SKM-1 treated with dmso at 0.1 percent for 144 hours (cell line): Measurements from ENCODE around the gene ENTPD1.
A peak's percentile ranks its signal among the peaks of the same experiment; 100 is the strongest.
"Not testable (repeated sequence)": the region's sequence is repeated elsewhere in the genome, so short reads cannot be mapped to it uniquely, and the experiment has no call there.

Experiments used
- DNase-seq: peaks from one replicate; lab custom pipeline; 2025; ENCODE audit not compliant: unreplicated experiment; lab: John Stamatoyannopoulos, UW

ENTPD1 gene

DNA sequence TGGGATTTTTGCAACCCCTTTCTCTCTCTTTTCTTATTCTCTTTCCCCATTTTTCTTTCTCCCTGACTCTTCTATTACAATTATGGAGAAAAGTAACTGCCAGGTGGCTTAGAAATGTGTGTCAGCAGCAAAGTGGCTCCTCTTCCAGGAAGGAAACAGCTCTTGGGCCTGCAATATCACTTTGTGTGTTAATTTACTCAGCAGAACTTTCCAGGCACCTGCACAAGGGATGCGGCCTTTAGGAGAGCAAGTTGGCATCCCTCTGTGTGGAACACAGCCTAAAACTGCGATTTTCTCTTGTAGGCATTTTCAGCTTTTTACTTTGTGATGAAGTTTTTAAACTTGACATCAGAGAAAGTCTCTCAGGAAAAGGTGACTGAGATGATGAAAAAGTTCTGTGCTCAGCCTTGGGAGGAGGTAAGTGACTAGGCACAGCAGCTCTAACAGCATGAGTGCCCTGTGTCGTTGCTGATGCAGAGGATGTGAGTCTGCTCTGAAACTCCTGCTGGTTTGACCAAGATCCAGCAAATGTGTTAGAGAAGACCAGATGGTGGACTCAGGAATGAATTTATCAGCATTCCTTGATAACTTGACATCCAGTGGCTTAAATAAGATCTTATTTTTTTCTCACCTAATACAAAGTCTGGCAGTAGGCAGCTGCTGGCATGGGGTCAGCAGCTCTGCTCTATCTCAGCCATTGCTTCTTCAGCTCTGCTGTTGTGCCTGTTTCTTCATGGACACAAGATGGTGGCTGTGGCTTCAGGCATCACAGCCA is 104.4 kb downstream of the ENTPD1 start:
- DNase-seq, result no peak

DNA sequence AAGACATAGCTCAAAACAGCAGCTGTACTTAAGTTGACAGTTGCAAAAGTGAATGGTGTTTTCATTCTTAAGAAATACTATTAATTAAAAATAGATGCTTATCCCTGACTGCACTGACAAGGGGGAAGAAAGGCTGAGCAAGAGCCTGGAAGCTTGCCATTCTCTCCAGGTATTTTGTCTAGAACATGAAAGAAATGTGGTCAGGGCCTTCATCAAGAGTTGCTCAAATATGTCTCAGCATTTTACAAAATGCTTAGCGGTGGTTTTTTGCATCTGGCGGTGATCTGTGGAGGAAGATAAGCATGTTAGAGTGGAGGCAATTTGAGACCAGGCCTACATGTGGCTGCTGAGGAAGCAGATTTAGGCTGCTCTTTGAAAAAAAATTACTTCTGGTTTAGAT is 105.4 kb downstream of the ENTPD1 start:
- no peak for DNase-seq

DNA sequence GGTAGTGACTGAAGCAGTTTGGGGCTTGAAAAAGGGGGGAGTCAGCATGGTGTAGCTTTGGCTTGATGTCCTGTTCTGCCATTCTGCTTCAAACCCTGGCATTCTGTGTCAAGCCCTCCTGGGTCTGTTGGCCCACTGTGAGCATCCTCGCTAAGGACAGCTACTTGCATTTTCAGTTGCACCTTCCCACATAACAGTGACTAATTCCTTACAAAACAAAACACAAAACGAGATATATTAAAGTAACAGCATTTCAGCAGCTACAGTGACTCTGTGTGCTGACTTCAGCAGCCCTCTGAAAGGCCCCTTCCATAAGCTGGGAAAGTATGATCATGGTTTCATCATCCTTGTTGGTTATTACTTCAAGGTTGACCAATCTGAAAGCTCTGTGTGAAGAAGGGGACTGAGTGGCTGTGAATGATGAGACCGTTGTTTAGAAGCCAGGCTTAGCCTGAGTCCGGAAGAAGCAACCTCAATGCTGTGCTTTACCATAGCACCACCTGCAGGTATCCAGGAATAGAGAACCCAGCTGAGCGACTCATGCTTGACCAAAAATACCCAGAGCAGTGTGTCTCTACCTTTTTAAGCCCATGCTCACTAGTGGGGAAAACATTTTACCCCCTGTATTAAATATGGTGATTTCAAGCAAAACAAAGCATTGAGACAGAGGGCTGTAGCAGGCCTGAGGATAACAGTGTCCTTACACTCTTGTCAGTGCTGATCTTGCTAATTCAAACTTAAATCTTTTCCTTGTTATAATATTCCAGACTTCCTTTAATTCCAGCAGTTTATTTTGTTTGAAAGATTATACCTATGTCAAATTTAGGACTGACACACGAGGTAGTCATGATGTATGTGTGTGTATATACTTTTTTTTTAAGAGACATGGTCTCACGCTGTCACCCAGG is 109.2 kb downstream of the ENTPD1 start:
- peak; percentile 64 for DNase-seq

DNA sequence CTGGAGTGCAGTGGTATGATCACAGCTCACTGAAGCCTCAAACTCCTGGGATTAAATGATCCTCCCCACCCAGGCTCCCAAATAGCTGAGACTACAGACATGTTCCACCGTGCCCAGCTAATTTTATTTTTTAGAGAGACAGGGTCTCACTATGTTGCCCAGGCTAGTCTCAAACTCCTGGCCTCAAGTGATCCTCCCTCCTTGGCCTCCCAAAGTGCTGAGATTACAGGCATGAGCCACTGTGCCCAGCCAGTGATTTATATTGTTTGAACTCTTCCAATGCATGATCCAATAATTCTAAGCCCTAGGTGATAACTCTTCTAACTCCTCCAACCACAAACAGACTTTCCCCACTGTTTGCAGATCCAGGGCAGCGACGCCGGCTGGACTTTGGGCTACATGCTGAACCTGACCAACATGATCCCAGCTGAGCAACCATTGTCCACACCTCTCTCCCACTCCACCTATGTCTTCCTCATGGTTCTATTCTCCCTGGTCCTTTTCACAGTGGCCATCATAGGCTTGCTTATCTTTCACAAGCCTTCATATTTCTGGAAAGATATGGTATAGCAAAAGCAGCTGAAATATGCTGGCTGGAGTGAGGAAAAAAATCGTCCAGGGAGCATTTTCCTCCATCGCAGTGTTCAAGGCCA is 110.0 kb downstream of the ENTPD1 start:
- no peak for DNase-seq

DNA sequence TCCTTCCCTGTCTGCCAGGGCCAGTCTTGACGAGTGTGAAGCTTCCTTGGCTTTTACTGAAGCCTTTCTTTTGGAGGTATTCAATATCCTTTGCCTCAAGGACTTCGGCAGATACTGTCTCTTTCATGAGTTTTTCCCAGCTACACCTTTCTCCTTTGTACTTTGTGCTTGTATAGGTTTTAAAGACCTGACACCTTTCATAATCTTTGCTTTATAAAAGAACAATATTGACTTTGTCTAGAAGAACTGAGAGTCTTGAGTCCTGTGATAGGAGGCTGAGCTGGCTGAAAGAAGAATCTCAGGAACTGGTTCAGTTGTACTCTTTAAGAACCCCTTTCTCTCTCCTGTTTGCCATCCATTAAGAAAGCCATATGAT is 110.5 kb downstream of the ENTPD1 start:
- no peak for DNase-seq

DNA sequence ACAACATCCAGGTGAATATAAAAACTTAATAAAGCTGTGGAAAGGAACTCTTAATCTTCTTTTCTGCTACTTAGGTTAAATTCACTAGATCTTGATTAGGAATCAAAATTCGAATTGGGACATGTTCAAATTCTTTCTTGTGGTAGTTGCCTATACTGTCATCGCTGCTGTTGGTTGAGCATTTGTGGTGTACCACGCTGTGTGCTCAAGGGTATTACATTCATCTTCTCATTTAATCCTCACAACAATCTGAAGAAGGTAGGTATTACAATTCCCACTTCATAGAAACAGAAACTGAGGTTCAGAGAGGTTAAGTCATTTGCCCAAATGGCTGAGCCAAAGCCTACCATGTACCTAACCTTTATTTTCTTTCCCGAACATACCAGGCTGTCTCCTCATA is 111.9 kb downstream of the ENTPD1 start:
- no peak for DNase-seq

DNA sequence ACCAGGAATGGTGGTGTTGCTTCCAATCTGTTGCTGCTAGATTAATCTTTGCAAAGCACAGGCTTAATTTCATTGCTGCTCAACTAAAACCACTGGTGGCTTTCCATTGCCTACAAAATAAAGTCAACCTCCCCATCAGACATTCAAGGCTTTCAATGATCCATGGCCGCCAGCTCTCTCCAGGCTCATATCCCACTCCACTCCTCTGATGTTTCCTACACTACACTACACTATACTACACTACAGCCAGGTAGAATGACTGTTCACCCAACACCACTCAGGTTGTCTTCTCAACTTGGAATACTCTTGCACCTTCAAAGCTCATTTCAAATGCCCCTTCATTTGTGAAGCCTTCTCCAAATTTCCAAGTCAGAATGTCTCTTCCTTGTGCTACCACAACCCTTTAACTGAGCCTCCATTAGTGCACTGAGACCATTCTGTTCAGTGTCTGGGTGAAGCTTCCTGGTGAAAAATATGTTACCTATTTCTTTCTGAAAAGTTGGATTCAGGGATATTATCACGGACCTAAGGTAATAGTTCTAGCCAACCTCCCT is 116.3 kb downstream of the ENTPD1 start:
- no peak for DNase-seq

DNA sequence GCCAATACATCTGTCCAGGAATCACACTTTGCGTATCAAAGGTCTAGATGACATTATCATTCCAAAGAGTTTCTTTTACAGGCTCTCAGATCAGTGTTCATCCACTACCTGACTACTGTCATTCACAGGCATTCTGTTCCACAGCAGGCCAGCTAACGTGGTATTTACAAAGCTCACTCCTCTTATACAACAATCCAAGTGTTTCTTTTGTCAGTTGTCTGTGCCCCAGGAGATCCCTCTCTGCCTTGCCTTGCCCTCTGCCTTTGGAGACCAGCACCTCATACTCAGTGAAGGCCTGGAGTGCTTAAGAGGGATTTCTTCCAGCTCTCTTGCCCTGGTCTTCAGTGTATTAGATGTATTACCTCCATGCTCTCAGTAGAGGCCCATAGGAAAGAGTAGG is 117.2 kb downstream of the ENTPD1 start:
- DNase-seq, result no peak

DNA sequence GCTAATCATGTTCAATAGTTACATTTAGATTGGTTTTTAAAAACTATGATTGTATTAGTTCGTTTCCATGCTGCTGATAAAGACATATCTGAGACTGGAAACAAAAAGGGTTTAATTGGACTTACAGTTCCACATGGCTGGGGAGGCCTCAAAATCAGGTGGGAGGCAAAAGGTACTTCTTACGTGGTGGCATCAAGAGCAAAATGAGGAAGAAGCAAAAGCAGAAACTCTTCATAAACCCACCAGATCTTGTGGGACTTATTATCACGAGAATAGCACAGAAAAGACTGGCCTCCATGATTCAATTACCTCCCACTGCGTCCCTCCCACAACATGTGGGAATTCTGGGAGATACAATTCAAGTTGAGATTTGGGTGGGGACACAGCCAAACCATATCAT is 117.7 kb downstream of the ENTPD1 start:
- DNase-seq, result no peak

DNA sequence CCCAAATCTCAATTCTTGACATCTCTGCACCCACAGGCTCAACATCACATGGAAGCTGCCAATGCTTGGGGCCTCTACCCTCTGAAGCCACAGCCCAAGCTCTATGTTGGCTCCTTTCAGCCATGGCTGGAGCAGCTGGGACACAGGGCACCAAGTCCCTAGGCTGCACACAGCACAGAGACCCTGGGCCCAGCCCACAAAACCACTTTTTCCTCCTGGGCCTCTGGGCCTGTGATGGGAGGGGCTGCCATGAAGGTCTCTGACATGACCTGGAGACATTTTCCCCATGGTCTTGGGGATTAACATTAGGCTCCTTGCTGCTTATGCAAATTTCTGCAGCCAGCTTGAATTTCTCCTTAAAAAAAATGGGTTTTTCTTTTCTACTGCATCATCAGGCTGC is 118.8 kb downstream of the ENTPD1 start:
- not testable (repeated sequence) for DNase-seq

DNA sequence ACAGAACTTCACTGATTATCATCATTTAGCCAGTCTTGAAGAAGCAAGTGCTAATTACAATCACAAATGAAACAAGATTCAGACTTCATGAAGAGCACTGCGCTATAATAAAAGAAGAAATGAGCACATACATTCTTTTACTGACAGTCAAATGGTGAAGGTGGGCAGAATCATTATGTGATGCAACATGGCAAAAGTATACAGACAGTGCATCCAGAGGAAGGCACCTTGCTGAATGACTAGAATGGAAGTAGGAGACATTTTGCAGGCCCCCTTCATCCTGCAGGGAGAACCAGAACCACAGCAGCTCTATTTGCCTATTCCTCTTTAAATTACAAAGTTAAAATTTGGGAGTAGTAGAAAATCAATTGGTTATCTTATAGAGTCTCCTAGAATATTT is 120.8 kb downstream of the ENTPD1 start:
- DNase-seq, result no peak

DNA sequence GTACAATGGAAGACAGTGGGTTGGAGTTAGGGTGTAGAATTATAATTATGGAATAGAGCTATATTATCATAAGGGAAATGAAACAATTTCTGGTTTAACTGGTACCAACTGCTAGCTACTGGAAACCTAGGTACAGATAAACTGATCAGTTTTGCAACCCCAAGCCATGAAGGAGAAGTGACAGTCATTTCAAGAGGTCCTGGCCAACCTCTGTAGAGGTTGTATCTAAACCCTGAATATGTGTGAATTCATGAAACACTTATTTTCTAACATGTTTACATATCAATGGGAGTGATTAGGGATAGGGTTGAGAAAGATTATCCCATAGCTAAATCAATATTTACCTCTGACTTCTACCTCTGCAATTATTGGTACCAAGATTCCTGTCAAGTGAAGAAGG is 121.9 kb downstream of the ENTPD1 start:
- DNase-seq, result no peak

DNA sequence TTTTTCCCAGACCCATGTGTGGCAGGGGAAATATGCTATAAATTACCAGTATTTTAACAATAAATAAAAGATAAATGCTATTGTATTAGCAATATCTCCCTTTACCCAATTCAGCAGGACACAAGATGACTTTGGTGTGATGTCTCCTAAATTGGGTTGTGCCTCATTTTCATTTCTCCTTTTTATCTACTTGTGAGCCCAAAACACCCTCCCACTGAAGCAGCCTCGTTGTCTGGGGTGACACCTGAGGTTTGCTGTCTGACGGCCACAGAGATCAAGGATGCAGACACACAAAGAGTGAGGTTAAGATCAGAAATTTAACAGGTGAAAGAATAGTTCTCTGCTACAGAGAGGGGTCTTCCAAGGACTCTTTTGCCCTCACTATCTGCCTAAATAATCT is 124.7 kb downstream of the ENTPD1 start:
- DNase-seq, result no peak

DNA sequence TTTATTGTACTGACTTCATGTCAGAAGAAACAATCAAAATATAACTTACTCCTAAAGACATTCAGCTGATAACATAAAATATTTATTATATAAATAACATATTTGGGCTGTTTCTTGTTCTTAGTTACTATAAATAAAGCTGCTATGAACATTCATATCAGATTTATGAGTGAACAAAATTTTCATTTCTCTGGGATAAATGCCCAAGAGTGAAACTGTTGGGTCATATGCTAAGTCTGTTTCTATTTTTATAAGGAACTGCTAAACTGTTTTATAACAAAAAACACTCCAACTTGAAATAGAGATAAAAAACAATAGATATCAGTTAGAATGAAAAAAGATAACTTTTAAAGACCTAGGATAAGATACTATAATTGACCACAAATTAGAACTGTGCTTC is 125.4 kb downstream of the ENTPD1 start:
- no peak for DNase-seq

DNA sequence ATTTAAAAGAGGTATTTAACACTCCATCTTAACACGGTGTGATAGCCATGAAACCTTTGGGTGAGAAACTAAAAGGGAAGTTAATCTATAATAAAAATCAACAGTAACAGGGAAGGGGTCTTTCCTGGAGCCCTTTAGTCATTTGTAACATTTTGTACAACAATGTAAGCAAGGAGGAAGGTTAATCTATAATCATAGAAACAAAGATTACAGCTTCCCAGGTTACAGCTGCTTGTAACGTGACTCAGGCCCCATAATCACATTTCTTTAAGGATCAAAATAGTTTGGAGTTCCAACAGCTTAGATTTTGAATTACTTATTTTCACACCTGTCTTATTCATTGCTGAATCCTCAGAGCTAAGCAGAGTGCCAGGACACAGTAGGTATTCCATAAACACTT is 133.9 kb downstream of the ENTPD1 start:
- DNase-seq, result no peak

DNA sequence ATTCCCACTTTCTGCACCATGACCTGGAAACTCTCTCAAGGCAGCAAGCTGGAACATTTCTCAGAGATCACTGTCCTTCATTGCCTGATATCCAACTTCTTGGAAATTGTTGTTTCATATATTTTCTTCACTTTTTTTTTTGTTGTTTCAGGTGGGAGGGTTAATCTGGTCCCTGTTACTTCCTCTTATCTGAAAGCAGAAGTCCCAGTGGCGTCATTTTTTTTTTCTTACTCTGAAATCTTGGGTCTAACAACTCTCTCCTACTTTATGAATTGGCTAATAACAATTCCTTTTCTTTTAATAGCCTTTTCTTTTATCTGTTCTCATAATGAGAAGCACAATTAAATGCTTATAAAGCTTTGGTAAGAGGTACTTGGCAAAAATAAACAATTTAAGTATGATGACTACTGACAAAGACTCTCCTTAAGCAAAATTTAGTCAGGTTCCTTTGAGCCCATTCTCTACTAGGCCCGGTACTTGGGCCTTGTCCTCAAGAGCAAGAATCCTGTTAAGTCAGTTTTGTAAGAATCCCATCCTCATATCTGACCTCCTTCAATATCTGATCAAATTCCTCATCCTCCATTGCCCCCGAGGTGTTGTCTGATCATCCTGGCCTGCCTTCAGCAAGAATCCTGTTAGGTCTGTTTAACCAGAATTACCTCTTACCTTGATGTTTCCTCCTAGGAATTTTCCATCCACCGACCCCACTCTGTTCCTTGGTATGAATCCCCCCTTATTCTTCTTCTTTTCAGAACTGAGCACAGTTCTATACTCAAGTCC is 140.3 kb downstream of the ENTPD1 start:
- DNase-seq, result peak; percentile 58

DNA sequence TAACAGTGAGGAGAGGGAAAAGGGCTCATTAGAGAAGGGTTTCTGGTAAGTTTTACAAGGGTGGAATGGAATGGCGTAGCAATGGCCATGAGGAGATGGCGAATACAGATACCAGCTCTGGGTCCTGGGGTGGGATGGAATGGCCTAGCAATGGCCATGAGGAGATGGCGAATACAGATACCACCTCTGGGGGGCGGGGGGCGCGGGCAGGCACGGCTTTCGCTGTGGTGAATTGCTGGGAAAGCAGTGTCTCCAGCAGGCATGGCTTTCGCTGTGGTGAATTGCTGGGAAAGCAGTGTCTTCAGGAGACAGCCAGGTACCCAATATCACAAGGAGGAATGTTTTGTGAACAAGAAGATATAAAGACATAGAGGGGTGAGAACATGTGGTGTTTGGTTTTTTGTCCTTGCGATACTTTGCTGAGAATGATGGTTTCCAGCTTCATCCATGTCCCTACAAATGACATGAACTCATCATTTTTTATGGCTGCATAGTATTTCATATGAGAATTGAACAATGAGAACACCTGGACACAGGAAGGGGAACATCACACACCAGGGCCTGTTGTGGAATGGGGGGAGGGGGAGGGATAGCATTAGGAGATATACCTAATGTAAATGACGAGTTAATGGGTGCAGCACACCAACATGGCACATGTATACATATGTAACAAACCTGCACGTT is 150.1 kb downstream of the ENTPD1 start:
- not testable (repeated sequence) for DNase-seq

DNA sequence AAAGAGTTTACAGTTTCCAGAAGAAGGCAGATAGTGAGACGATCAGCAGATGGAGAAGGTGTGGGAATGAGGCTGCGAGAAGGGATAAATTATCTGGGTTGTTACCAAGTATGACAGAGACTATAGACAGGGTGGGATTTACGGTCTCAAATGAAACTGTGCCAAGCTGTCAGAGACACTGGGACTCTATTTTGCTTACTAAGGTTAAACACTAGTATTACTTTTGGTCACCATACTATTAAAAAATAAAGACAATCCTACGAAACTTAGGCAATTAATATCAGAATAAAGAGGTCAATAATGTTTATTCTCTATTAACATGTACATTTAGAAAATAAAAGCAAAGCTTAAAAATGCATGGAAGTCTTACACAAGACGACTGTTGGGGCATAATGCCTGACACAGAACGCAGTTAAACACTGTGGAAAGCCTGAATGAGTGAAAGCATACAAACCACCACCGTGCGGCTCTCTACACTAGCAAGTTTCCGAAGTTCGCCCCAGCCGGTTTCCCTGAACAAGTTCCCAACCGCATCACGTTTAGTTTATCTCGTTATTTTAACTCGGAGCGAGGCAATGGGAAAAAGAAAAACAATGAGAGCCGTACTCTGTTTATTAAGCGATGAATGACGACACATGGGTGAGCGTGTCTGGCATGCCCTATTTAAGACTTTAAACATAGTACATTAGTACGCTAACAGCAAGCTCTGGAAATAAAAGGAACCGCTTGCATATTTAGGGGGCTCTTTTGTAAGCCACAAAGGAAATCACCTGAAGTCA is 150.9 kb downstream of the ENTPD1 start:
- peak; percentile 54 for DNase-seq

DNA sequence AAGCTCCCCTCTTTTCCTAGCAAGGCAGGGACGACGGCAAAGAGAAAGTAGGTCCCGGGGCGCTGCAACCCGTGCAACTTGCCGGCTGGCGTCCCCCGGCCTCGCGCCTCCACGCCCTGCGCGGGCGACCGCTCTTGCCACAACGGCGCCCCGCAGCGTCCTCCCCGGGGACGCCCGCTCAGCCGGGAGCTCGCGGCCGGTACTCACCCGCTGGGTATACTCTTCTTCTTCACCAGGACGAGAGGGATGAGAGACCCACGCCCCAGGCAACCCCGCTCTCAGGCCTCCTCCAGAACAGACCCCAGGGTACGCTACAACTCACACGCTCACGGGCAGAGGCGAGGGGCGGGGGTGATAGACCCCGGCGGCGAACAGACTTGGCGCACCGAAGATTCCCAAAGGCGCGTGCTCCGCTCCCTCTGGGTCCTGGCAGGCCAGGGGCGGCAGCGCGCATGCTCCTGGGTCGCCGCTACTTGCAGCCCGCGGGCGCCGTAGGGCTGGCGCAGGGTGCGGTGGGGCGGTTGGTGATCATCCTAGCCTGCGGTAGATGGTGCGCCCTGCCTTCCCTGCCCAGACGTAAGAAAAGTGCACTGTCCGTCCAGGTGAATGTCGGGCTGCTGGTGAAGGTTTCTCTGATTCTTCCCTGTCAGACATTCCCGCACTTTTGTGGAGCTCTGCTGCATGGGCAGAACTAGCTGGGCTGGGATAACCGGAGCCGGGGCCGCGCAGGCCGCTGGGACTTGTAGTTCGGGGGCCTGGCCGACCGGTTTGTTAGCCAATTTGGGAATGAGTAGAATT is 151.7 kb downstream of the ENTPD1 start, which contains the start of gene CC2D2B:
TSS of gene CC2D2B (plus strand) at position 520 of the 798 bp plus-strand sequence. CDS start 3,349 bp downstream, outside the sequence.
- peak; percentile 77 for DNase-seq
